ENCODE results near the gene CDHR3. TPM values are rescaled to one million over a fixed set of nuclear protein-coding genes. Genes with fewer than 3 reads are reported as not detected.

The CDHR3 gene
- polyA plus RNA-seq, 3 donors: 0.16 TPM; not detected in 2

DNA sequence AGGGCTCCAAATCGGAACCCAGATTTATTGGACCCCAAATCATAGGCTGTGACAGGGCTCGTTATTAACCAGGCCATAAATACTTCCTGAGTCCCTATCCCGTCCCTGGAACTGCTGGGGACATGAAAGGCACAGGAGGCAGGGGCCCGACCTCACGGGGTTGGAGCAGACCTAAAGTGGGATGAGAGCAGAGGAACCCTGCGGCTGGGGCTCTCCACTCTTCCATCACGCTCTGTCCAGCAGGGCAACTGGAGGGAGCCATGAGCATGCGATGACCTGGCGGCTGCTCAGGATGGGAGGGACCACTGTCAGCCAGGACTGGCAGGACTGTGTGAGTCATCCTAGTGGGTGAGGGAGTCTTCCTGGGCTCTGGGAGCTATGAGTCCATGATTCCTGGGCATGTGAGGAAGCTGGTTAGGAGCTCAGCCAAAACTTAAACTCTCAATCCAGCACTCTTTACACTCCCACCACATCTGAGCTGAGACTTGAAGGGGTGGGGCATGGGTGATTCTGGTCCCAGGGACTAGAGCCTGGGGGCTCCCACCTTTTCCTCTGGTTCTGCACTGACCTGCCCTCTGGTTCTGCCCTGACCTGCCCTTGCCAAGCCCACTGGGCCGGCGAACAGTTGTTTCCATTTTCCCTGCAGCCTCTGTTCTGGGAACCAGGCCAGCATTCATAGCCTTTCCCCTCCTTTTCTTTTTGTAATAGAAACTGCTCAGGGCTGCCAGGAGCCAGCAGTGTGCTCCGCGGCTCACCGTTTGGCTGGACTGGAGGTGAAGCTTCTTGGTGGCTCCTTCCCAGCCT, 101.9 kb downstream of the CDHR3 start:
- Mint-ChIP-seq H3K36me3 (no peaks in the 10 kb centered on the region), H3K27ac (no peak overlapping the region), H3K9me3 (no peaks in the 10 kb centered on the region), H3K27me3 (ENCODE audit: low read depth in 3 of 3) (peaks cover 1 to 5% (median 3%) of the 10 kb centered on the region in 3 donors), H3K4me1 (peaks cover 30% of the 10 kb centered on the region), H3K4me3 (no peak overlapping the region)
- no peak overlapping the region for H3K9ac ChIP-seq (ENCODE audit: insufficient read depth, low read length, poor library complexity, severe bottlenecking)
- no peaks in the 10 kb centered on the region for H4K20me1 ChIP-seq (ENCODE audit: insufficient read depth, low read length)
- DNase-seq: no peak
- no peaks in the 10 kb centered on the region for H3K9me3 ChIP-seq (replicated peaks in 1 of 2; ENCODE audit: control insufficient read depth in 1 of 2, insufficient read depth in 1 of 2, low read length in 2 of 2)
- H3K4me1 ChIP-seq (ENCODE audit: control insufficient read depth in 1 of 2, insufficient read depth in 2 of 2, low read length in 2 of 2): peaks cover 6 to 11% of the 10 kb centered on the region in 2 donors
- H2AFZ ChIP-seq (ENCODE audit: insufficient read depth, low read depth, low read length, poor library complexity, severe bottlenecking): no peak overlapping the region
- H3K4me2 ChIP-seq (replicated peaks; ENCODE audit: extremely low read depth, low read length, poor library complexity, severe bottlenecking): no peak overlapping the region
- TF ChIP-seq, protein P1, sequence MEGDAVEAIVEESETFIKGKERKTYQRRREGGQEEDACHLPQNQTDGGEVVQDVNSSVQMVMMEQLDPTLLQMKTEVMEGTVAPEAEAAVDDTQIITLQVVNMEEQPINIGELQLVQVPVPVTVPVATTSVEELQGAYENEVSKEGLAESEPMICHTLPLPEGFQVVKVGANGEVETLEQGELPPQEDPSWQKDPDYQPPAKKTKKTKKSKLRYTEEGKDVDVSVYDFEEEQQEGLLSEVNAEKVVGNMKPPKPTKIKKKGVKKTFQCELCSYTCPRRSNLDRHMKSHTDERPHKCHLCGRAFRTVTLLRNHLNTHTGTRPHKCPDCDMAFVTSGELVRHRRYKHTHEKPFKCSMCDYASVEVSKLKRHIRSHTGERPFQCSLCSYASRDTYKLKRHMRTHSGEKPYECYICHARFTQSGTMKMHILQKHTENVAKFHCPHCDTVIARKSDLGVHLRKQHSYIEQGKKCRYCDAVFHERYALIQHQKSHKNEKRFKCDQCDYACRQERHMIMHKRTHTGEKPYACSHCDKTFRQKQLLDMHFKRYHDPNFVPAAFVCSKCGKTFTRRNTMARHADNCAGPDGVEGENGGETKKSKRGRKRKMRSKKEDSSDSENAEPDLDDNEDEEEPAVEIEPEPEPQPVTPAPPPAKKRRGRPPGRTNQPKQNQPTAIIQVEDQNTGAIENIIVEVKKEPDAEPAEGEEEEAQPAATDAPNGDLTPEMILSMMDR (IDR thresholded peaks at IDR 0.05): no peak
- H3K79me2 ChIP-seq (ENCODE audit: insufficient read depth, low read length): no peaks in the 10 kb centered on the region
- no peak overlapping the region for H3K27ac ChIP-seq (ENCODE audit: low read depth in 1 of 2, low read length in 2 of 2)
- 93% methylated on average over 8 of the region's 14 CpGs for WGBS (ENCODE audit: insufficient coverage)
- intact Hi-C loops (cut with micrococcal nuclease): no loop called here
- H3K27me3 ChIP-seq (ENCODE audit: control insufficient read depth in 2 of 2, insufficient read depth in 2 of 2, low read length in 2 of 2): no peaks in the 10 kb centered on the region
- no peaks in the 10 kb centered on the region for H3K36me3 ChIP-seq (replicated peaks in 1 of 2; ENCODE audit: control insufficient read depth in 1 of 2, insufficient read depth in 2 of 2, low read length in 2 of 2)
- H3K4me3 ChIP-seq (replicated peaks in 1 of 3; ENCODE audit: low read depth in 2 of 3, low read length in 3 of 3): no peak overlapping the region

DNA sequence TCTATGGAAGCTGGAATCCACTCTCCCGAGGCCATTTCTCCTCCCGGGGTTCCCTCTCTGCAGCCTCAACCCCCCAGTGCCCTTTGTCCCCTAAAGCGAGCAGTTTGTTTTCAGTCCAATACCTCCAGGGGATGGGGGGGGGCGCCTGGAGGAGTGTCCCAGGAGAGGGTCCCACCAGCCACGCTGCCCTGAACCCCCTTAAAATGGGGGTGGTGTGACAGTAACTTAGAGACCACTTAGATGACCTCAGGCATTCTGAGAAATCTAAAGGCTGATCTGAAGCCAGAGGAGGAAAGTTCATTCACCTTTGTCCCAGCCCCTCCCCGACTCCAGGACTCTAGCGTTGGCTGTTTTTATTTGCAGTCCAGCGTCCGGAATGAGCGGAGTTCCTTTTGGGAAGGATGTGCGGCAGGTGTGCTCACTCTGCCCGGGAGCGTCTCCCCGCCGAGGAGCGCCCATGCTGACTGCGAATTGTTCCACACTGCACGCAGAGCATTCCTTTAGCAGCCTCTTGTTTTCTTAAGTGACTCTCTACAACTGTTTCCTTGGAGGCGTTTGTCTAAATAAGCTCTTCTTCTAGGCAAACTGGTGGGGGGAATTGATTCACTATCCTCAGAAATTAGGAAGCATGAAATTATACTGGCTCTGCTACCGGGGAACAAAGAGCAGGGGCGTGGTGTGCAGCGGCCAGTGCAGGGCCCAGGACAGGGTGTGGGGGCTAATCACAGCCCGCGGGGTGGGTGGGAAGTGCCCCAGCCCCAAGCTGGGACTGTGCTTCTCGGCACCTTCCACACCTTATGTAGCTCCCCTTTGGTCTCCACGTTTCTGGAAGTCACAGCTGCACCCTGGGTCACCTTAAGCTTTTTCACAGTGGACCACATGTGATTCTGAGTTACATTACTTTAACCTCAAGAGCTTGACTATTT, 102.8 kb downstream of the CDHR3 start:
- no peak overlapping the region for H3K27ac Mint-ChIP-seq
- H3K79me2 ChIP-seq (ENCODE audit: insufficient read depth, low read length): no peaks in the 10 kb centered on the region
- H3K4me1 Mint-ChIP-seq: peaks cover 34% of the 10 kb centered on the region
- no peaks in the 10 kb centered on the region for H3K36me3 Mint-ChIP-seq
- H3K27me3 Mint-ChIP-seq (ENCODE audit: low read depth in 3 of 3): peaks cover 1 to 5% (median 3%) of the 10 kb centered on the region in 3 donors
- no peaks in the 10 kb centered on the region for H3K27me3 ChIP-seq (ENCODE audit: control insufficient read depth in 2 of 2, insufficient read depth in 2 of 2, low read length in 2 of 2)
- H3K4me3 ChIP-seq (replicated peaks in 1 of 3; ENCODE audit: low read depth in 2 of 3, low read length in 3 of 3): no peak overlapping the region
- peaks cover 6 to 16% of the 10 kb centered on the region in 2 donors for H3K4me1 ChIP-seq (ENCODE audit: control insufficient read depth in 1 of 2, insufficient read depth in 2 of 2, low read length in 2 of 2)
- H3K36me3 ChIP-seq (replicated peaks in 1 of 2; ENCODE audit: control insufficient read depth in 1 of 2, insufficient read depth in 2 of 2, low read length in 2 of 2): no peaks in the 10 kb centered on the region
- no peak overlapping the region for H3K4me3 Mint-ChIP-seq
- DNase-seq: no peak
- no peaks in the 10 kb centered on the region for H4K20me1 ChIP-seq (ENCODE audit: insufficient read depth, low read length)
- no peaks in the 10 kb centered on the region for H3K9me3 ChIP-seq (replicated peaks in 1 of 2; ENCODE audit: control insufficient read depth in 1 of 2, insufficient read depth in 1 of 2, low read length in 2 of 2)
- H3K9me3 Mint-ChIP-seq: no peaks in the 10 kb centered on the region
- WGBS (ENCODE audit: insufficient coverage): 91% methylated on average over 9 of the region's 26 CpGs
- intact Hi-C loops (cut with micrococcal nuclease): no loop called here
- TF ChIP-seq, protein P1 (IDR thresholded peaks at IDR 0.05): no peak
- H3K27ac ChIP-seq (ENCODE audit: low read depth in 1 of 2, low read length in 2 of 2): no peak overlapping the region
- H2AFZ ChIP-seq (ENCODE audit: insufficient read depth, low read depth, low read length, poor library complexity, severe bottlenecking): no peak overlapping the region
- H3K9ac ChIP-seq (ENCODE audit: insufficient read depth, low read length, poor library complexity, severe bottlenecking): no peak overlapping the region
- no peak overlapping the region for H3K4me2 ChIP-seq (replicated peaks; ENCODE audit: extremely low read depth, low read length, poor library complexity, severe bottlenecking)

Measured in CD14-positive monocyte (primary cell).